IMR-90 (cell line): ENCODE data around the gene PNMA8C. TPM values are rescaled to one million over a fixed set of nuclear protein-coding genes. Genes with fewer than 3 reads are reported as not detected.
A peak's percentile ranks its signal among the peaks of the same experiment; 100 is the strongest.

Experiments used
- ATAC-seq: fragments of 200-7000 bp; cut with Tn5 transposase; 2 replicates; pipeline ENCODE4 v1.9.1; 2020; ENCODE audit warnings: low read depth, mild to moderate bottlenecking, moderate library complexity
- BruUV-seq: library from RNA; stranded (reverse); fragments of 400-500 nt; replicated peaks from 2 replicates; lab custom pipeline; 2021; lab: Mats Ljungman, UMichigan
- CTCF ChIA-PET: fragments of 300-600 bp; formaldehyde crosslinking; extraction: SDS; loops from one replicate; lab custom pipeline; 2021; ENCODE audit warnings: antibody characterized with exemption; lab: Yijun Ruan, JAX
- POLR2A ChIA-PET: fragments of 300-600 bp; sonication (Branson Sonifier 250); formaldehyde crosslinking; loops from one replicate; lab custom pipeline; 2022; ENCODE audit warnings: antibody characterized with exemption; ENCODE audit not compliant: unreplicated experiment; lab: Charles Lee
- DNase-seq: peaks from one replicate; pipeline ENCODE4 v3.0.0; 2013
- H2AFZ ChIP-seq: replicated peaks from 2 replicates; pipeline ENCODE3; 2013; ENCODE audit warnings: low read length, mild to moderate bottlenecking; ENCODE audit not compliant: poor library complexity
- H2AK5ac ChIP-seq: 2 replicates; pipeline ENCODE4 v1.6.1; 2013; ENCODE audit warnings: low read depth, low read length, inconsistent platforms
- H2AK9ac ChIP-seq: replicated peaks from 2 replicates; pipeline ENCODE3; 2013; ENCODE audit warnings: mild to moderate bottlenecking, low read depth, low read length, moderate library complexity; ENCODE audit not compliant: poor library complexity
- H2BK120ac ChIP-seq: 2 replicates; pipeline ENCODE4 v1.6.1; 2013; ENCODE audit warnings: low read depth, low read length, inconsistent platforms
- H2BK15ac ChIP-seq: 3 replicates; pipeline ENCODE4 v1.6.1; 2013; ENCODE audit warnings: low read depth, low read length, inconsistent platforms
- H2BK20ac ChIP-seq: 2 replicates; pipeline ENCODE4 v1.6.1; 2013; ENCODE audit warnings: low read depth, mild to moderate bottlenecking, inconsistent platforms, low read length, moderate library complexity
- H2BK5ac ChIP-seq: 2 replicates; pipeline ENCODE4 v1.6.1; 2013; ENCODE audit warnings: mild to moderate bottlenecking, low read depth, low read length, inconsistent platforms; ENCODE audit not compliant: poor library complexity, severe bottlenecking
- H3K14ac ChIP-seq: replicated peaks from 2 replicates; pipeline ENCODE4 v1.6.1; 2013; ENCODE audit warnings: low read depth, low read length, inconsistent platforms
- H3K18ac ChIP-seq: 2 replicates; pipeline ENCODE4 v1.6.1; 2013; ENCODE audit warnings: low read depth, low read length, control low read depth
- H3K23ac ChIP-seq: 2 replicates; pipeline ENCODE4 v1.6.1; 2013; ENCODE audit warnings: low read depth, low read length, inconsistent platforms
- H3K27ac ChIP-seq: 2 replicates; pipeline ENCODE4 v1.5.1; 2013; ENCODE audit warnings: mild to moderate bottlenecking, control low read depth, low read length; ENCODE audit not compliant: insufficient read depth
- H3K27me3 ChIP-seq: 2 replicates; pipeline ENCODE4 v1.6.1; 2013; ENCODE audit warnings: low read length; ENCODE audit not compliant: control insufficient read depth, insufficient read depth
- H3K36me3 ChIP-seq: 2 replicates; pipeline ENCODE4 v1.6.1; 2013; ENCODE audit warnings: low read length, mixed read lengths; ENCODE audit not compliant: control insufficient read depth, insufficient read depth
- H3K4ac ChIP-seq: 2 replicates; pipeline ENCODE4 v1.6.1; 2013; ENCODE audit warnings: low read depth, low read length, inconsistent platforms
- H3K4me1 ChIP-seq: 2 replicates; pipeline ENCODE4 v1.6.1; 2013; ENCODE audit warnings: low read length, mixed read lengths; ENCODE audit not compliant: control insufficient read depth, insufficient read depth
- H3K4me2 ChIP-seq: 2 replicates; pipeline ENCODE4 v1.6.1; 2013; ENCODE audit warnings: low read depth, mild to moderate bottlenecking, control low read depth, low read length, moderate library complexity
- H3K4me3 ChIP-seq: 2 replicates; pipeline ENCODE4 v1.5.1; 2013; ENCODE audit warnings: low read depth, mild to moderate bottlenecking, control low read depth, low read length, moderate library complexity; ENCODE audit not compliant: insufficient read depth
- H3K56ac ChIP-seq: 2 replicates; pipeline ENCODE4 v1.6.1; 2013; ENCODE audit warnings: low read length, inconsistent platforms; ENCODE audit not compliant: insufficient read depth; ENCODE audit errors: extremely low read depth
- H3K79me1 ChIP-seq, 2 experiments: 2 replicates each; pipeline ENCODE4 v1.6.1; 2013; ENCODE audit warnings: low read length in 2 of 2, inconsistent platforms in 1 of 2, low read depth in 1 of 2
- H3K9ac ChIP-seq: 2 replicates; pipeline ENCODE4 v1.6.1; 2013; ENCODE audit warnings: low read depth, low read length, control low read depth
- H3K9me1 ChIP-seq: 2 replicates; pipeline ENCODE4 v1.6.1; 2013; ENCODE audit warnings: low read length, inconsistent platforms; ENCODE audit not compliant: insufficient read depth
- H3K9me3 ChIP-seq: 2 replicates; pipeline ENCODE4 v1.6.1; 2013; ENCODE audit warnings: low read length; ENCODE audit not compliant: control insufficient read depth, insufficient read depth
- H4K20me1 ChIP-seq: 2 replicates; pipeline ENCODE4 v1.6.1; 2013; ENCODE audit warnings: low read length, inconsistent platforms; ENCODE audit not compliant: insufficient read depth
- H4K5ac ChIP-seq: 2 replicates; pipeline ENCODE4 v1.6.1; 2013; ENCODE audit warnings: mild to moderate bottlenecking, low read depth, low read length, control low read depth
- H4K8ac ChIP-seq, 2 experiments: 2 replicates each; pipeline ENCODE4 v1.6.1; 2013; ENCODE audit warnings: low read depth in 2 of 2, low read length in 2 of 2, control low read depth in 1 of 2, inconsistent platforms in 1 of 2
- H4K91ac ChIP-seq: 2 replicates; pipeline ENCODE4 v1.6.1; 2013; ENCODE audit warnings: low read depth, low read length, inconsistent platforms; ENCODE audit not compliant: insufficient read depth
- ELK1 ChIP-seq: fragments of 150-350 bp; IDR thresholded peaks from 2 replicates; pipeline ENCODE4 v1.6.1; 2016; ENCODE audit warnings: low read depth, mild to moderate bottlenecking, low read length, moderate library complexity, borderline replicate concordance
- MXI1 ChIP-seq: IDR thresholded peaks from 2 replicates; pipeline ENCODE4 v1.6.1; 2012; ENCODE audit warnings: low read depth, mild to moderate bottlenecking, low read length, moderate library complexity, borderline replicate concordance
- USF2 ChIP-seq: fragments of 150-350 bp; IDR thresholded peaks from 2 replicates; pipeline ENCODE4 v1.6.1; 2017; ENCODE audit warnings: mild to moderate bottlenecking, antibody characterized with exemption, low read length, low read depth
- WGBS, 2 experiments: methylation state at CpG; one replicate each; pipeline versions ENCODE4 v1.1.5 to v1.1.7; 2013; ENCODE audit warnings: missing lambda C conversion rate in 2 of 2; ENCODE audit not compliant: insufficient read length in 1 of 2; ENCODE audit errors: extremely low coverage in 2 of 2; 5-methylcytosine and 5-hydroxymethylcytosine counted together
- dilution Hi-C: fragments of 300-500 bp; cut with HindIII; formaldehyde crosslinking; loops from one replicate; pipeline ENCODE4 v1.14.3; 2018; ENCODE audit warnings: low sequenced_read_pairs; ENCODE audit not compliant: unreplicated experiment
- in situ Hi-C: fragments of 300-500 bp; cut with MboI; formaldehyde crosslinking; loops from 3 replicates; pipeline ENCODE4 v1.14.3; 2019; ENCODE audit warnings: low sequenced_read_pairs, inconsistent platforms, mixed read lengths
- intact Hi-C: fragments of 100-400 bp; cut with micrococcal nuclease; formaldehyde crosslinking; loops from 2 replicates; pipeline ENCODE4 v1.10.0; 2022
- polyA plus RNA-seq, 3 experiments: library from polyadenylated mRNA; depleted of rRNA; stranded (reverse); fragments of >200 nt; gene quantifications; 2 replicates each; pipeline ENCODE4 v1.2.3, GENCODE V29; 2012; ENCODE audit warnings: low replicate concordance in 1 of 3
- total RNA-seq: library from RNA; depleted of rRNA; stranded (reverse); fragments of >200 nt; gene quantifications from 2 replicates; pipeline ENCODE4 v1.2.3, GENCODE V29; 2012

Gene PNMA8C
- total and polyA plus RNA-seq, 2 of the 4 experiments (the other 2 are of a cell fraction), result 0.09 to 0.18 TPM

GRCh38 chr19:46426506-46427162 is 2.1 kb downstream of the PNMA8C start:
- WGBS, 2 experiments, result 9% methylated on average over 7 of the region's 32 CpGs; no CpG with 5 or more reads in 1 of the 2 experiments
- ATAC-seq, result peak; percentile 93
- Histone ChIP-seq H4K20me1 (no peaks in the 10 kb centered on the region), H3K4me2 (peak overlapping the region; percentile 76), H3K27me3 (peaks cover 8% of the 10 kb centered on the region), H3K9ac (peak overlapping the region; percentile 74), H2BK15ac (peak overlapping the region; percentile 74; the same call in 1 of the 3 replicates), H2BK20ac (no peak overlapping the region), H2BK120ac (peak overlapping the region; percentile 67), H4K91ac (peak overlapping the region; percentile 91), H3K18ac (peak overlapping the region; percentile 35; the same call in 1 of the 2 replicates), H3K9me3 (no peaks in the 10 kb centered on the region), H2BK5ac (no peak overlapping the region), H3K23ac (peak overlapping the region; percentile 28; the same call in 1 of the 2 replicates), H2AK9ac (peak overlapping the region; percentile 86), H3K14ac (peak overlapping the region; percentile 85), H2AK5ac (0 out of 2 replicates have a peak overlapping the region, but pooled peaks have one; percentile 7), H4K8ac (peak overlapping the region; percentile 93), H3K36me3 (no peaks in the 10 kb centered on the region), H3K79me1 (no peaks in the 10 kb centered on the region), H3K4me3 (peak overlapping the region; percentile 52), H3K4ac (peak overlapping the region; percentile 76), H2AFZ (peak overlapping the region; percentile 95), H3K27ac (peak overlapping the region; percentile 49), H3K9me1 (peaks cover 3% of the 10 kb centered on the region; the same call in 1 of the 2 replicates), H3K4me1 (0 out of 2 replicates have a peak, but pooled peaks cover 1% of the 10 kb centered on the region), H4K5ac (peak overlapping the region; percentile 72), H3K56ac (peak overlapping the region; percentile 77; the same call in 1 of the 2 replicates)
- intact Hi-C loops (no loop called here), dilution Hi-C loops (no loop called here), in situ Hi-C loops (no loop called here)
- TF ChIP-seq ELK1, result no peak
- TF ChIP-seq USF2, result no peak
- no peak for TF ChIP-seq MXI1
- POLR2A ChIA-PET, result no interaction called here
- BruUV-seq, result no TSS peak
- DNase-seq, result peak; percentile 68
- CTCF ChIA-PET, result no interaction called here
